RWPE2 (cell line): ENCODE data around the gene ASIC5.

Source experiments
- ATAC-seq: fragments of 200-7000 bp; cut with Tn5 transposase; 3 replicates; pipeline ENCODE4 v1.9.1; 2021; ENCODE audit warnings: low read depth
- DNase-seq: peaks from one replicate; pipeline ENCODE4 v3.0.0-alpha.2; 2020; ENCODE audit warnings: low spot score
- H3K27ac ChIP-seq: fragments of 450-650 bp; 2 replicates; pipeline ENCODE4 v1.5.1; 2017; ENCODE audit warnings: mild to moderate bottlenecking; ENCODE audit not compliant: poor library complexity, severe bottlenecking
- H3K27me3 ChIP-seq: fragments of 250-450 bp; sonication (Bioruptor Pico); 2 replicates; pipeline ENCODE4 v1.5.1; 2021; ENCODE audit warnings: mild to moderate bottlenecking, moderate library complexity; ENCODE audit not compliant: insufficient read depth, poor library complexity, severe bottlenecking
- H3K36me3 ChIP-seq: fragments of 250-450 bp; sonication (Bioruptor Pico); 2 replicates; pipeline ENCODE4 v1.5.1; 2020; ENCODE audit warnings: low read depth, mild to moderate bottlenecking, moderate library complexity
- H3K4me1 ChIP-seq: fragments of 250-450 bp; sonication (Bioruptor Pico); 2 replicates; pipeline ENCODE4 v1.5.1; 2021; ENCODE audit warnings: mild to moderate bottlenecking, moderate library complexity; ENCODE audit not compliant: insufficient read depth, poor library complexity, severe bottlenecking
- H3K4me3 ChIP-seq: fragments of 250-450 bp; sonication (Bioruptor Pico); 2 replicates; pipeline ENCODE4 v1.5.1; 2021; ENCODE audit warnings: mild to moderate bottlenecking, moderate library complexity; ENCODE audit not compliant: severe bottlenecking
- H3K9me3 ChIP-seq: fragments of 250-450 bp; sonication (Bioruptor Pico); 2 replicates; pipeline ENCODE4 v1.5.1; 2021; ENCODE audit warnings: mild to moderate bottlenecking, moderate library complexity; ENCODE audit not compliant: severe bottlenecking
- CTCF ChIP-seq: fragments of 450-650 bp; IDR thresholded peaks from one replicate; pipeline ENCODE4 v1.5.1; 2017; ENCODE audit warnings: mild to moderate bottlenecking, moderate library complexity; ENCODE audit not compliant: poor library complexity, severe bottlenecking

ASIC5 gene

DNA sequence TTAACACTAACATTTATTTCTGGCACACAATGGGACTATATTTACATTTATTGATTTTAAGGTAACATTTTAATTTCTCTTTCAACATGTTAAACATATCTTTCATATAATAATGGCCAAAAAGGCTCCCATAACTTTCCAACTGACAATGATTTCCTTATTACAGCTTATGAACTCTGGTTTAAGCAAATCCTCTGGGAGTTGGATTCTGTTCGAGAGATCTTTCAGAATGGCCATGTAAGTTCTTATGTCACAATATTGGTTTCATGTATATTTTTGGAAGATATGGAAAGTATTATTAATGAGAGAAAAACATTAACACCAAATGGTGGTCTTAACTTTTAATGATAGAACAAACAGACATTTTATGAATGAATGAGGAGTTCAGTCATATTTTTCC is 41.5 kb upstream of the ASIC5 start:
- Histone ChIP-seq H3K4me1 (peaks cover 20% of the 10 kb centered on the region), H3K27ac (no peak overlapping the region)

GRCh38 chr4:155906554-155907247 is 40.6 kb upstream of the ASIC5 start:
- H3K36me3 ChIP-seq: no peaks in the 10 kb centered on the region
- H3K9me3 ChIP-seq: no peaks in the 10 kb centered on the region
- DNase-seq (no peak), ATAC-seq (peak; percentile 84)
- H3K4me3 ChIP-seq: no peak overlapping the region
- no peak for TF ChIP-seq CTCF
- H3K4me1 ChIP-seq: peaks cover 20% of the 10 kb centered on the region
- H3K27ac ChIP-seq: peak overlapping the region; percentile 19
- H3K27me3 ChIP-seq: no peaks in the 10 kb centered on the region

More for the DNA sequence above, 41.5 kb upstream of the ASIC5 start:
- H3K9me3 ChIP-seq: no peaks in the 10 kb centered on the region
- DNase-seq (no peak), ATAC-seq (no peak)
- H3K27me3 ChIP-seq: no peaks in the 10 kb centered on the region
- H3K36me3 ChIP-seq: no peaks in the 10 kb centered on the region
- TF ChIP-seq CTCF: no peak
- H3K4me3 ChIP-seq: no peak overlapping the region

DNA sequence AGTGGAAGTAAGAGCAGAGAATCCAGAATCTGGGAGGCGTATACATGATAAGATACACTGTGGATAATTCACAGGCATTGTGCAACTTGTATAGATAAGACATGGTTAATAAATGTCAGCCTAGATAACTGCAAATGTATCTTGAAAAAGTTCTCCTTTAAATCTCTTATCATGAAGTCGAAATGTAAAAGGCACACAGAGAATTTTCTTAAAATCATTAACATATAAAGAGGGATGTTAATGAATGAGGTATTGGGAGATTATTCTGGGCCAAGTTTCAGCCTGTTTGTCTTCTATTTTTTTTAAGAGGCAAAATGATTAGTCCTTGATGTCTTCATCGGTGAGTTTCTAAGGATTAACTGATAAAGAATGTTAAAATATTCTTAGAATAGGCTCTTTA is 38.3 kb upstream of the ASIC5 start:
- Histone ChIP-seq H3K27ac (no peak overlapping the region), H3K9me3 (no peaks in the 10 kb centered on the region), H3K4me3 (no peak overlapping the region), H3K36me3 (no peaks in the 10 kb centered on the region), H3K4me1 (peaks cover 20% of the 10 kb centered on the region), H3K27me3 (no peaks in the 10 kb centered on the region)
- no peak for DNase-seq
- no peak for TF ChIP-seq CTCF
- no peak for ATAC-seq

GRCh38 chr4:155903453-155903852 is 37.4 kb upstream of the ASIC5 start, which contains the start of gene TDO2:
Gene TDO2 (plus strand): TSS chr4:155903696. CDS start chr4:155903759, 63 bp downstream.
- ATAC-seq (no peak), DNase-seq (no peak)
- Histone ChIP-seq H3K4me3 (no peak within 1 kb of the TSS), H3K36me3 (no peaks in the 10 kb centered on the region), H3K9me3 (no peaks in the 10 kb centered on the region), H3K4me1 (peaks cover 20% of the 10 kb centered on the region), H3K27me3 (no peaks in the 10 kb centered on the region), H3K27ac (no peak within 1 kb of the TSS)
- TF ChIP-seq CTCF: no peak

DNA sequence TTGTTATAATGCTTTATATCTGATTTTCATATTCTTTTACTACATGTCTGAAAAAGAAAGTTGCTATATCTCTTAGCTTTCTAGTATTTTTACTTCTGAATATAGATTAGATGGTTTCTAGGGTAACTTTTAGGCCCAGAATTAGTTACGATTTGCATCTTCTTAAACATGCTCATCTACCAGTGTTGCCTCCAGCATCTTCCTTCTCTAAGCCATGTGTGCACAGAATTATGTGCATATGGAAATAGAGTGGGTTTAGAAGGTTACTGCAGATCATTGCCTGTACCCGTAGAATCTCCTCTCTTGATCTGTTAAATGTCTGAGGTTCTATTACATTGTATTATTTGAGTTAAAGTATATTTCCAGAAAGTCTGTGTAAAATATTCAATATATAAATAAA is 34.9 kb upstream of the ASIC5 start:
- Histone ChIP-seq H3K27ac (no peak overlapping the region), H3K9me3 (no peaks in the 10 kb centered on the region), H3K36me3 (no peaks in the 10 kb centered on the region), H3K4me3 (no peak overlapping the region), H3K4me1 (peaks cover under 1% of the 10 kb centered on the region), H3K27me3 (no peaks in the 10 kb centered on the region)
- no peak for TF ChIP-seq CTCF
- ATAC-seq (no peak), DNase-seq (no peak)
